B cell (primary cell): Measurements from ENCODE around the gene CHST11. TPM values are rescaled to one million over a fixed set of nuclear protein-coding genes. Genes with fewer than 3 reads are reported as not detected.

Source experiments
- ATAC-seq: fragments of 200-7000 bp; cut with Tn5 transposase; one replicate; pipeline ENCODE4 v1.10.0; 2021; ENCODE audit warnings: low read depth, mild to moderate bottlenecking, moderate number of reproducible peaks, moderate library complexity
- CTCF ChIA-PET: fragments of 350-600 bp; sonication (Branson Sonifier 250); formaldehyde crosslinking; loops from one replicate; lab custom pipeline; 2021; ENCODE audit warnings: antibody characterized with exemption, inconsistent platforms; lab: Charles Lee
- POLR2A ChIA-PET: fragments of 350-600 bp; sonication (Branson Sonifier 250); formaldehyde crosslinking; loops from one replicate; lab custom pipeline; 2021; ENCODE audit warnings: antibody characterized with exemption; lab: Charles Lee
- DNase-seq: peaks from one replicate; pipeline ENCODE4 v3.0.0; 2013
- H2AFZ ChIP-seq: 2 replicates; pipeline ENCODE4 v1.6.1; 2012; ENCODE audit warnings: mild to moderate bottlenecking, low read depth, low read length; ENCODE audit not compliant: insufficient read depth, poor library complexity, severe bottlenecking
- H3K27ac ChIP-seq, 2 donors: 1 replicate in 1 of 2; 2 replicates in 1 of 2; pipeline ENCODE4 v1.5.1; 2012 to 2013; ENCODE audit warnings: low read length in 2 of 2, mild to moderate bottlenecking in 2 of 2, moderate library complexity in 1 of 2
- H3K27me3 ChIP-seq, 4 experiments: fragments of 200-600 bp in 1 of 4; sonication (generic) in 1 of 4; replicated peaks in 1 of 4; 1 replicate in 2 of 4; 2 replicates in 2 of 4; pipeline versions ENCODE4 v1.6.1 to v1.7.0; 2013 to 2016; ENCODE audit warnings: low read length in 3 of 4, mild to moderate bottlenecking in 2 of 4, mixed read lengths in 1 of 4, moderate library complexity in 1 of 4; ENCODE audit not compliant: insufficient read depth in 4 of 4, control insufficient read depth in 3 of 4; ENCODE audit errors: control extremely low read depth in 1 of 4
- H3K36me3 ChIP-seq, 2 experiments: replicated peaks in 1 of 2; 1 replicate in 1 of 2; 2 replicates in 1 of 2; pipeline versions ENCODE4 v1.6.1 to v1.7.1; 2013; ENCODE audit warnings: low read length in 1 of 2; ENCODE audit not compliant: insufficient read depth in 2 of 2, control insufficient read depth in 1 of 2; ENCODE audit errors: control extremely low read depth in 1 of 2, extremely low read depth in 1 of 2
- H3K4me1 ChIP-seq, 2 donors: fragments of 200-600 bp in 1 of 2; sonication (generic) in 1 of 2; 1 replicate in 1 of 2; 2 replicates in 1 of 2; pipeline versions ENCODE4 v1.5.1 to v1.6.1; 2013 to 2017; ENCODE audit warnings: low read length in 2 of 2; ENCODE audit not compliant: control insufficient read depth in 2 of 2, insufficient read depth in 2 of 2
- H3K4me2 ChIP-seq: replicated peaks from 2 replicates; pipeline ENCODE3; 2012; ENCODE audit warnings: mild to moderate bottlenecking, low read depth, low read length; ENCODE audit not compliant: poor library complexity, severe bottlenecking
- H3K4me3 ChIP-seq, 5 experiments: fragments of 200-600 bp in 1 of 5; sonication (generic) in 1 of 5; 1 replicate in 3 of 5; 2 replicates in 2 of 5; pipeline versions ENCODE4 v1.5.1 to v1.7.0; 2011 to 2016; ENCODE audit warnings: low read length in 4 of 5, mild to moderate bottlenecking in 4 of 5, low read depth in 2 of 5, control low read depth in 1 of 5, moderate library complexity in 1 of 5; ENCODE audit not compliant: insufficient read depth in 1 of 5; ENCODE audit errors: control extremely low read depth in 1 of 5, extremely low read depth in 1 of 5
- H3K79me2 ChIP-seq: fragments of 200-600 bp; sonication (generic); one replicate; pipeline ENCODE4 v1.6.0; 2016; ENCODE audit warnings: low read length; ENCODE audit not compliant: control insufficient read depth, insufficient read depth
- H3K9ac ChIP-seq: fragments of 200-600 bp; sonication (generic); 2 replicates; pipeline ENCODE4 v1.6.1; 2017; ENCODE audit warnings: mild to moderate bottlenecking, low read length, moderate library complexity
- H3K9me3 ChIP-seq, 3 donors: one replicate each; pipeline versions ENCODE4 v1.6.1 to v1.7.1; 2013; ENCODE audit warnings: low read length in 2 of 3; ENCODE audit not compliant: control insufficient read depth in 2 of 3, insufficient read depth in 1 of 3; ENCODE audit errors: control extremely low read depth in 1 of 3
- H4K20me1 ChIP-seq: 2 replicates; pipeline ENCODE4 v1.6.0; 2012; ENCODE audit warnings: mild to moderate bottlenecking, low read length; ENCODE audit not compliant: insufficient read depth, control insufficient read depth, poor library complexity, severe bottlenecking
- H3K27ac Mint-ChIP-seq: one replicate; pipeline ENCODE4 v1.8.0; 2021; ENCODE audit warnings: mixed read lengths
- H3K27me3 Mint-ChIP-seq: one replicate; pipeline ENCODE4 v1.8.0; 2021; ENCODE audit warnings: mixed read lengths
- H3K4me1 Mint-ChIP-seq: one replicate; pipeline ENCODE4 v1.8.0; 2021; ENCODE audit warnings: mixed read lengths
- H3K4me3 Mint-ChIP-seq: one replicate; pipeline ENCODE4 v1.8.0; 2021; ENCODE audit warnings: mixed read lengths
- H3K9me3 Mint-ChIP-seq: one replicate; pipeline ENCODE4 v1.8.0; 2022; ENCODE audit warnings: mixed read lengths; ENCODE audit not compliant: insufficient read depth
- EZH2 ChIP-seq: IDR thresholded peaks from 2 replicates; pipeline ENCODE4 v1.6.1; 2012; ENCODE audit warnings: borderline replicate concordance, low read depth, mild to moderate bottlenecking, moderate library complexity, low read length; ENCODE audit not compliant: insufficient read depth, poor library complexity, severe bottlenecking
- WGBS: methylation state at CpG from one replicate; pipeline ENCODE4 v1.1.5; 2013; ENCODE audit warnings: missing lambda C conversion rate; ENCODE audit not compliant: insufficient coverage; 5-methylcytosine and 5-hydroxymethylcytosine counted together
- intact Hi-C: fragments of 100-400 bp; cut with micrococcal nuclease; formaldehyde crosslinking; loops from one replicate; pipeline ENCODE4 v1.10.0; 2022
- polyA plus RNA-seq: library from polyadenylated mRNA; depleted of rRNA; stranded (reverse); fragments of >200 nt; gene quantifications from 2 replicates; pipeline ENCODE4 v1.2.3, GENCODE V29; 2012
- total RNA-seq, 2 donors: library from RNA; stranded (reverse); fragments of 120-200 nt in 1 of 2; gene quantifications; 1 replicate in 1 of 2; 2 replicates in 1 of 2; pipeline versions ENCODE4 v1.2.3 to v1.2.4, GENCODE V29; 2013 to 2022
- TF ChIP-seq, protein P1 (sequence below): fragments of 200-600 bp; IDR thresholded peaks from one replicate; pipeline ENCODE4 v1.8.0; 2022; ENCODE audit warnings: antibody characterized with exemption, mild to moderate bottlenecking

CHST11 gene
- total and polyA plus RNA-seq, 2 donors (not counting 1 experiment from before 2014, with no cell fraction given) = 46.3 to 152 TPM

DNA sequence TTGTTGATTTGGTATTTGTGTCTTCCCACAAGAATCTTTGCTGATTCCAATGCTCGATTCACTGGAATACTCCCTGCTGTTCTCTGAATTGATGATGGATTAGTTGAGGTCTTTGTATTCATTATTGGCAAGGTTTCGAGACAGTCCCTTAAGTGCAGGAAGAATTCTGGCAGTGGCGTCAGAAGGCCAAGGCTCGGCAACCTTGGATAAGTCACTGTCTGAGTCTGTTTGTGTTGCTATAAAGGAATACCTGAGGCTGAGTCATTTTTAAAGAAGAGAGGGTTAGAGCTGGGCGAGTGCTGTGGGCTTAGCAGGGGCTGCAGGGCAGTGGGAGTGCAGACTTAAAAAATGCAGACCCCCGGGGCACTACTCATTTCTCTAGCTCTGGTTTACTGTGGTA, 56.9 kb downstream of the CHST11 start:
- Histone ChIP-seq H3K79me2 (peaks cover 98% of the 10 kb centered on the region), H3K4me1 (peaks cover 39 to 40% of the 10 kb centered on the region in 2 donors)
- CTCF ChIA-PET = no interaction called here

DNA sequence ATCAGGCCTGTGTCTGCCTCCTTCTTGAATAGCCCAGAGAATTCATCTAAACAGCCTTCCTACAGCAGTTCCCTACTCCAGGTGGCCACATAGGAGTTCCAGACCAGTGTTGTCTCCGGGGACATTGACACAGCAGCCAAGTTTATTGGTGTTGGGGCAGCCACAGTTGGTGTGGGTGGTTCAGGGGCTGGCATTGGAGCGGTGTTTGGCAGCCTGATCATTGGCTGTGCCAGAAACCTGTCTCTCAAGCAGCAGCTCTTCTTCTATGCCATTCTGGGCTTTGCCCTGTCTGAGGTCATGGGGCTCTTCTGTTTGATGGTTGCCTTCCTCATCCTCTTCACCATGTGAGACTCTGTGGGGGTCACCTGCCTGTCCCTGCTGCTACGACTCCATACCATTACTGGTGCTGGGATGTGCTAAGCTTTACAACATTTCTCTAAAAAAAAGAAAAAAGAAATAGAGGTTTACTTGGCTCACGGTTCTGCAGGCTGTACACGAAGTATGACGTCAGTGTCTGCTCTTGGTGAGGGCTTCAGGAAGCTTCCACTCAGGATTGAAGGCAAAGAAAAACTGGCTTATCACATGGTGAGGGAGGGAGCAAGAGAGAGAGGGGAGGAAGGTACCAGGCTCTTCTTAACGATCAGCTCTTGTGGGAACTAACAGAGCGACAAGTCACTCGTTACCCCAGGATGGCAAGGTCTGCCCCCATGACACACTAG, 57.5 kb downstream of the CHST11 start:
- Histone ChIP-seq H3K27ac (no peak overlapping the region), H3K36me3 (peaks cover 0 to 4% of the 10 kb centered on the region in 2 experiments), H3K9me3 (no peaks in the 10 kb centered on the region), H3K79me2 (peaks cover 98% of the 10 kb centered on the region), H2AFZ (no peak overlapping the region), H3K27me3 (no peaks in the 10 kb centered on the region), H3K9ac (no peak overlapping the region), H3K4me1 (peaks cover 39 to 40% of the 10 kb centered on the region in 2 donors), H3K4me2 (no peak overlapping the region), H3K4me3 (no peak overlapping the region), H4K20me1 (peaks cover 21% of the 10 kb centered on the region)
- DNase-seq (no peak), ATAC-seq (no peak)
- Mint-ChIP-seq H3K27me3 (no peaks in the 10 kb centered on the region), H3K4me1 (peaks cover 83% of the 10 kb centered on the region), H3K4me3 (no peak overlapping the region), H3K27ac (peak overlapping the region; percentile 35), H3K9me3 (no peaks in the 10 kb centered on the region)
- WGBS = 97% methylated on average over 3 of the region's 9 CpGs
- TF ChIP-seq EZH2 = no peak
- TF ChIP-seq, protein P1, sequence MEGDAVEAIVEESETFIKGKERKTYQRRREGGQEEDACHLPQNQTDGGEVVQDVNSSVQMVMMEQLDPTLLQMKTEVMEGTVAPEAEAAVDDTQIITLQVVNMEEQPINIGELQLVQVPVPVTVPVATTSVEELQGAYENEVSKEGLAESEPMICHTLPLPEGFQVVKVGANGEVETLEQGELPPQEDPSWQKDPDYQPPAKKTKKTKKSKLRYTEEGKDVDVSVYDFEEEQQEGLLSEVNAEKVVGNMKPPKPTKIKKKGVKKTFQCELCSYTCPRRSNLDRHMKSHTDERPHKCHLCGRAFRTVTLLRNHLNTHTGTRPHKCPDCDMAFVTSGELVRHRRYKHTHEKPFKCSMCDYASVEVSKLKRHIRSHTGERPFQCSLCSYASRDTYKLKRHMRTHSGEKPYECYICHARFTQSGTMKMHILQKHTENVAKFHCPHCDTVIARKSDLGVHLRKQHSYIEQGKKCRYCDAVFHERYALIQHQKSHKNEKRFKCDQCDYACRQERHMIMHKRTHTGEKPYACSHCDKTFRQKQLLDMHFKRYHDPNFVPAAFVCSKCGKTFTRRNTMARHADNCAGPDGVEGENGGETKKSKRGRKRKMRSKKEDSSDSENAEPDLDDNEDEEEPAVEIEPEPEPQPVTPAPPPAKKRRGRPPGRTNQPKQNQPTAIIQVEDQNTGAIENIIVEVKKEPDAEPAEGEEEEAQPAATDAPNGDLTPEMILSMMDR = no peak
- ChIA-PET POLR2A (no interaction called here), CTCF (interaction anchor here (1.1 to 2.3 kb wide), 2 partner anchors 33 to 132 kb away, joined by 3 to 6 read pairs; no protein-coding TSS in a partner anchor)
- intact Hi-C loops = no loop called here

More for the DNA sequence above, 56.9 kb downstream of the CHST11 start:
- peaks cover 5% of the 10 kb centered on the region for H3K9me3 Mint-ChIP-seq
- Histone ChIP-seq H3K4me2 (no peak overlapping the region), H3K9ac (no peak overlapping the region), H3K27ac (no peak overlapping the region), H3K9me3 (no peaks in the 10 kb centered on the region), H3K4me3 (no peak overlapping the region), H4K20me1 (peaks cover 22% of the 10 kb centered on the region), H3K36me3 (peaks cover 0 to 4% of the 10 kb centered on the region in 2 experiments), H2AFZ (no peak overlapping the region), H3K27me3 (no peaks in the 10 kb centered on the region)
- H3K27ac Mint-ChIP-seq = no peak overlapping the region
- POLR2A ChIA-PET = no interaction called here
- ATAC-seq = no peak
- H3K4me3 Mint-ChIP-seq = no peak overlapping the region
- no peak for DNase-seq
- no peak for TF ChIP-seq EZH2
- TF ChIP-seq, protein P1 = no peak
- H3K27me3 Mint-ChIP-seq = no peaks in the 10 kb centered on the region
- 100% methylated on average over 6 of the region's 6 CpGs for WGBS
- peaks cover 84% of the 10 kb centered on the region for H3K4me1 Mint-ChIP-seq
- intact Hi-C loops = no loop called here
